Measurements from ENCODE around the gene STAU1.
"Not testable (repeated sequence)": the region's sequence is repeated elsewhere in the genome, so short reads cannot be mapped to it uniquely, and the experiment has no call there.

Gene STAU1

DNA sequence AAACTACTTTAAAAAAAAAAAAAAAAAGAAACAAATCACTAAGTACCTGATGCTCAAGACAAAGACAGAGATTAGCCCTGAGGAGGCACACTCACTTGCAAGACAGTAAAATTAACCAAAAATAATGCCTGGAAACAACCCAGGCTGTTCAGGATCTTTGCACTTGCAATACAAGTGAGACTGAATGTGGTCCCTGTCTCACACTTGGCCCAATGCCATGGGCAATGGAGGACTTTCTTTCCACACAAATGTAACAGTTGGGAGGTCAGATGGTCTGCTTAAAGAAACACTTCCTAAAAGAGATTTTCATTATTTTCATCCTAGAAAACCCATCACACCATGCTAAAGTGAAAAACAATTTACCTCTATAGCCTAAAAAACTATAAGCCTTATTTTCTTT, 16.2 kb downstream of the STAU1 start:
- no peak for DNase-seq
- peaks cover 3% of the 10 kb centered on the region for H3K9me3 Mint-ChIP-seq
- H3K36me3 Mint-ChIP-seq (ENCODE audit: low read depth) = peaks cover 53% of the 10 kb centered on the region
- H3K4me1 Mint-ChIP-seq = peaks cover 10% of the 10 kb centered on the region
- no peaks in the 10 kb centered on the region for H3K27me3 Mint-ChIP-seq (ENCODE audit: low read depth, poor library complexity)
- TF ChIP-seq, protein P1, sequence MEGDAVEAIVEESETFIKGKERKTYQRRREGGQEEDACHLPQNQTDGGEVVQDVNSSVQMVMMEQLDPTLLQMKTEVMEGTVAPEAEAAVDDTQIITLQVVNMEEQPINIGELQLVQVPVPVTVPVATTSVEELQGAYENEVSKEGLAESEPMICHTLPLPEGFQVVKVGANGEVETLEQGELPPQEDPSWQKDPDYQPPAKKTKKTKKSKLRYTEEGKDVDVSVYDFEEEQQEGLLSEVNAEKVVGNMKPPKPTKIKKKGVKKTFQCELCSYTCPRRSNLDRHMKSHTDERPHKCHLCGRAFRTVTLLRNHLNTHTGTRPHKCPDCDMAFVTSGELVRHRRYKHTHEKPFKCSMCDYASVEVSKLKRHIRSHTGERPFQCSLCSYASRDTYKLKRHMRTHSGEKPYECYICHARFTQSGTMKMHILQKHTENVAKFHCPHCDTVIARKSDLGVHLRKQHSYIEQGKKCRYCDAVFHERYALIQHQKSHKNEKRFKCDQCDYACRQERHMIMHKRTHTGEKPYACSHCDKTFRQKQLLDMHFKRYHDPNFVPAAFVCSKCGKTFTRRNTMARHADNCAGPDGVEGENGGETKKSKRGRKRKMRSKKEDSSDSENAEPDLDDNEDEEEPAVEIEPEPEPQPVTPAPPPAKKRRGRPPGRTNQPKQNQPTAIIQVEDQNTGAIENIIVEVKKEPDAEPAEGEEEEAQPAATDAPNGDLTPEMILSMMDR (IDR thresholded peaks at IDR 0.05) = no peak
- peak overlapping the region; percentile 10 for H3K27ac Mint-ChIP-seq
- no peak overlapping the region for H3K4me3 Mint-ChIP-seq

DNA sequence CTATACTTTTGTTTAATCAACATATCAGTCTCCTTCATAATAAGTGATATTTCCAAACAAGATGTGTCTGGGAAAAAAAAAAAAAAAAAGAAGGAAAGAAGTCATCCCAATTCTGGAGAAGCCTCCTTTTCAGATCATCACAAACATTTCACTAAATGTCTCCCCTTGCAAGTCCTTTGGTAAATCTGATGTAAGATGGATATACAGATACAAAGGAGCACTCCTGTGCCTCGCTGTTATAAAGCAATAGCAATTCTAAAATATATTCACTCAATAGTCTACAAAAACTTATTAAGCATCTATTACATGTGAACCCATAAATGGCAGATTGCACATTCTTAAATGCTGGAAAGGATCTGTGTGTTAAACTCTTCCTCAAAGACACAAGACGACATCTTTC, 17.4 kb downstream of the STAU1 start:
- peaks cover 10% of the 10 kb centered on the region for H3K4me1 Mint-ChIP-seq
- H3K4me3 Mint-ChIP-seq = no peak overlapping the region
- no peaks in the 10 kb centered on the region for H3K9me3 Mint-ChIP-seq
- H3K36me3 Mint-ChIP-seq (ENCODE audit: low read depth) = peaks cover 45% of the 10 kb centered on the region
- H3K27me3 Mint-ChIP-seq (ENCODE audit: low read depth, poor library complexity) = no peaks in the 10 kb centered on the region
- no peak overlapping the region for H3K27ac Mint-ChIP-seq
- DNase-seq = no peak
- TF ChIP-seq, protein P1 (IDR thresholded peaks at IDR 0.05) = no peak

DNA sequence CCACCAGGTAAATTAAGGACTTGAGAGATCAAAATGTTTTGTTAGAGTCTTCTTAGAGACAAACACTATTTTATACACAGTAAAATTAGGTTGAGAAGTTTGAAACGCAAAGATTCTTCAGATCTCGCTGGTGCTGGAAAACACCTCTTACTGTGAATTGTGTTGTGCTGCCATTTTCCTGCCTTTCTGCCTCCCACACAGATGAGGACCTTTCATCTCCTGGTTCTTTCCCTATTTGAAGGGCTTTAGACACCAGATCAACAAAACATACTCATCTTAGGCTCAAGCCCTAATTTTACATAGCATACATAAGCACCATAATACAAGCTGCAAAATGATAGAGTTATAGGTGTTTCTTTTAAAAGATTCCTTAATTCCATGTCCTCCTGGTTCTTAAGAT, 18.6 kb downstream of the STAU1 start:
- Mint-ChIP-seq H3K4me3 (no peak overlapping the region), H3K27ac (no peak overlapping the region), H3K36me3 (ENCODE audit: low read depth) (peaks cover 47% of the 10 kb centered on the region), H3K27me3 (ENCODE audit: low read depth, poor library complexity) (no peaks in the 10 kb centered on the region), H3K4me1 (peaks cover 10% of the 10 kb centered on the region), H3K9me3 (no peaks in the 10 kb centered on the region)
- TF ChIP-seq, protein P1 (IDR thresholded peaks at IDR 0.05) = no peak
- DNase-seq = no peak

DNA sequence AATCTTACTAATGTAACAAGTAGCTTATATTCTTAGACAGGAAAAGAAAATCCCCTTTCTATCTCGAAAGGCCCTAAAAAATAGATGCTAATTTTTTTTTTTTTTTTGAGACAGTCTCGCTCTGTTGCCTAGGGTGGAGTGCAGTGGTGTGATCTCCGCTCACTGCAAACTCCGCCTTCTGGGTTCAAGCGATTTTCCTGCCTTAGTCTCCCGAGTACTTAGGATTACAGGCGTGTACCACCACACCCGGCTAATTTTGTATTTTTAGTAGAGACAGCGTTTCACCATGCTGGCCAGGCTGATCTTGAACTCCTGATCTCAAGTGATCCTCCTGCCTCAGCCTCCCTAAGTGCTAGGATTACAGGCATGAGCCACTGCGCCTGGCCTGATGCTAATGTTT, 19.3 kb downstream of the STAU1 start:
- not testable (repeated sequence) for H3K27me3 Mint-ChIP-seq (ENCODE audit: low read depth, poor library complexity)

DNA sequence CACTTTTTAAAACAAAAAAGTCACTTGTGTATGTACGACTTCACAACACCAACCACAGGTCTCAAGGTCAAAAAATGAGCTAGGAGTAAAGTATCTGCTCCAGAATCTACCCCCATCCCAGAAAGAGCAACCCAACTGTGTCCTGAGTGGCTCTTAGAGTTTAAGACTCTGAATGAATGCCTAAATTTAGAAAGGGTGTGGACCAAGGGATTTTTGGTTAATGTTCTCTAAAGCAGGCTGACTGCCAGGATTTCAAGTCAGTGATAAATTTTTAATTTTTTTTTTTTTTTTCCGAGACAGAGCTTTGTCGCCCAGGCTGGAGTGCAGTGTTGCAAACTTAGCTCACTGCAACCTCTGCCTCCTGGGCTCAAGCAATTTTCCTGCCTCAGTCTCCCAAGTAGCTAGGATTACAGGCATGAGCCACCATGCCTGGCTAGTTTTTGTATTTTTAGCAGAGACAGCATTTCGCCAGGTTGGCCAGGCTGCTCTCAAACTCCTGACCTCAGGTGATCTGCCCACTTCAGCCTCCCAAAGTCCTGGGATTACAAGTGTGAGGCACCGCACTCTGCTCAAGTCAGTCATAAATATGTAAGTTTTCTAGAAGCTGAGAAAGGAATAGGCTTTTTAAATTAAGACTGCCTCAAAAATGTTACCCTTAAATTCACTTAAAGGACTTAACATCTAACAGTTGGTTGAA, 20.2 kb downstream of the STAU1 start:
- peaks cover 42% of the 10 kb centered on the region for H3K36me3 Mint-ChIP-seq (ENCODE audit: low read depth)
- H3K27me3 Mint-ChIP-seq (ENCODE audit: low read depth, poor library complexity) = no peaks in the 10 kb centered on the region
- no peak for DNase-seq
- H3K27ac Mint-ChIP-seq = no peak overlapping the region
- no peaks in the 10 kb centered on the region for H3K9me3 Mint-ChIP-seq
- TF ChIP-seq, protein P1 (IDR thresholded peaks at IDR 0.05) = no peak
- peaks cover 10% of the 10 kb centered on the region for H3K4me1 Mint-ChIP-seq
- H3K4me3 Mint-ChIP-seq = no peak overlapping the region

More for the DNA sequence above, 19.3 kb downstream of the STAU1 start:
- not testable (repeated sequence) for H3K9me3 Mint-ChIP-seq, H3K4me3 Mint-ChIP-seq, DNase-seq
- peak overlapping the region; percentile 54 for H3K27ac Mint-ChIP-seq
- peaks cover 42% of the 10 kb centered on the region for H3K36me3 Mint-ChIP-seq (ENCODE audit: low read depth)
- peaks cover 10% of the 10 kb centered on the region for H3K4me1 Mint-ChIP-seq

DNA sequence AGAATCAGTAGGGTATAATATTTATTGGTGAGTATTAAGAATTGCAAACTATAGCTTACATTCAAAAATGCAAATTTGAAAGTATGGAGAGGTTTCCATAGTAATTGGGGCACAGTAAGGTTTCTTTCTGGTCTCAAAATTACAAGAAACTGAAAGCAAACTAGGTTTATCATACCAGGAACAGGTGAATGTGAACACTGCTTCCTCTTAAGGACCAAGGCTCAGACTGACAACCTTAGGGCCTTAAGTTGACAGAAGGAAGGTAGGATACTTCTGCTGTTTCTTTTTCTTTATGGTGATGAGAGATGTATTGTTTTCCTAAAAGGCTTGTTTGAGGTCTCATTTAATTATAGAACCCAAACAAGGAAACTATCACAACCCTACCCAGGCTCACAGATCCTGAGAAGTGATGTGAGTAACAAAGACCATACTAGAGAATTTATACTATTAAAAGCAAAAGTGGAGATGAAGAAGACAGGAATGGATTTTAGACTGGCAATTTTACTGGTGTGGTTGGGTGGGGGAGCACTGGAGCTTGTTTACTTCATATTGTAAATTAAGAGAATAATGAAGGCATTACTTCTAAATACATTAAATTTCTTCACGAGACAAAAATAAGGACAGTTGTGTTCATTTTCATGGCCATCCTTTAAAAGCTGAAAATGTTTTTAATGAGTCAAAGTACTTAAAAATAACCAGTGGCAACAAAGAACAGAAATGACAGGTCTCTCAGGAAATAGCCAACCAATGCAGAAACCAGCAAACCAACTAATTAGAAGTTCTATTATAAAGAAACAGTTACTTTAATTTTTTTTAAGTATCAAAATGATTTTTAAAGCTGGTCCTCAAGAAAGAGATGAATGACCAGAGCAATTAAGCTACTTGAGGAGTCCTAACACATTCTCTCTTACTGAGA, 21.3 kb downstream of the STAU1 start:
- DNase-seq = no peak
- peak overlapping the region; percentile 33 for H3K27ac Mint-ChIP-seq
- no peaks in the 10 kb centered on the region for H3K9me3 Mint-ChIP-seq
- H3K4me3 Mint-ChIP-seq = no peak overlapping the region
- TF ChIP-seq, protein P1 (IDR thresholded peaks at IDR 0.05) = no peak
- H3K36me3 Mint-ChIP-seq (ENCODE audit: low read depth) = peaks cover 41% of the 10 kb centered on the region
- H3K4me1 Mint-ChIP-seq = peaks cover 15% of the 10 kb centered on the region
- H3K27me3 Mint-ChIP-seq (ENCODE audit: low read depth, poor library complexity) = no peaks in the 10 kb centered on the region

Measured in nephron progenitor cell (in vitro differentiated cells).